Smooth muscle cell (in vitro differentiated cells): Measurements from ENCODE around the gene ZBTB9. TPM values are rescaled to one million over a fixed set of nuclear protein-coding genes. Genes with fewer than 3 reads are reported as not detected.
A peak's percentile ranks its signal among the peaks of the same experiment; 100 is the strongest.

Experiments used
- DNase-seq: peaks from one replicate; lab custom pipeline; 2025; ENCODE audit not compliant: unreplicated experiment; lab: John Stamatoyannopoulos, UW
- H2AFZ ChIP-seq: fragments of 200-600 bp; sonication (generic); 2 replicates; pipeline ENCODE4 v1.6.0; 2016; ENCODE audit warnings: antibody characterized with exemption, low read depth, mild to moderate bottlenecking
- H3F3A ChIP-seq: fragments of 200-600 bp; sonication (generic); 2 replicates; pipeline ENCODE4 v1.6.0; 2017; ENCODE audit warnings: antibody characterized with exemption, low read depth
- H3K27ac ChIP-seq: fragments of 200-600 bp; sonication (generic); 2 replicates; pipeline ENCODE4 v1.5.1; 2016; ENCODE audit warnings: low read depth, mild to moderate bottlenecking
- H3K27me3 ChIP-seq: fragments of 200-600 bp; sonication (generic); 2 replicates; pipeline ENCODE4 v1.6.1; 2016; ENCODE audit warnings: low read depth, mild to moderate bottlenecking
- H3K36me3 ChIP-seq: fragments of 200-600 bp; sonication (generic); 2 replicates; pipeline ENCODE4 v1.5.1; 2016; ENCODE audit warnings: low read depth
- H3K4me1 ChIP-seq: fragments of 200-600 bp; sonication (generic); 2 replicates; pipeline ENCODE4 v1.5.1; 2016; ENCODE audit warnings: low read depth
- H3K4me2 ChIP-seq: fragments of 200-600 bp; sonication (generic); 2 replicates; pipeline ENCODE4 v1.6.0; 2016; ENCODE audit warnings: mild to moderate bottlenecking
- H3K4me3 ChIP-seq: fragments of 200-600 bp; sonication (generic); 2 replicates; pipeline ENCODE4 v1.5.1; 2016; ENCODE audit warnings: mild to moderate bottlenecking
- H3K79me2 ChIP-seq: fragments of 200-600 bp; sonication (generic); 2 replicates; pipeline ENCODE4 v1.6.0; 2016; ENCODE audit warnings: low read depth, mild to moderate bottlenecking
- H3K9ac ChIP-seq: fragments of 200-600 bp; sonication (generic); 2 replicates; pipeline ENCODE4 v1.6.0; 2016; ENCODE audit warnings: low read depth
- H3K9me3 ChIP-seq: fragments of 200-600 bp; sonication (generic); replicated peaks from 2 replicates; pipeline ENCODE4 v1.5.1; 2016; ENCODE audit warnings: low read depth
- H4K20me1 ChIP-seq: fragments of 200-600 bp; sonication (generic); 2 replicates; pipeline ENCODE4 v1.6.0; 2016; ENCODE audit warnings: low read depth
- WGBS: methylation state at CpG from one replicate; pipeline ENCODE4 v1.1.7; 2016; ENCODE audit warnings: low lambda C conversion rate; 5-methylcytosine and 5-hydroxymethylcytosine counted together
- polyA plus RNA-seq: library from polyadenylated mRNA; unstranded; fragments of >200 nt; fragmentation: Nextera tagmentation; extraction: Ambion mirVana; gene quantifications from 2 replicates; pipeline ENCODE4 v1.2.1, GENCODE V29; 2016
- total RNA-seq: library from RNA; depleted of rRNA; stranded (reverse); fragments of >200 nt; gene quantifications from 2 replicates; pipeline ENCODE4 v1.2.3, GENCODE V29; 2014
- TF ChIP-seq, protein P1 (sequence below): fragments of 200-600 bp; sonication (generic); IDR thresholded peaks from 2 replicates; pipeline ENCODE4 v1.5.1; 2017; ENCODE audit warnings: borderline replicate concordance, mild to moderate bottlenecking, antibody characterized with exemption; ENCODE audit not compliant: insufficient read depth, poor library complexity, severe bottlenecking

ZBTB9 gene
- total and polyA plus RNA-seq, 2 experiments from 2014 or later: 6.2 to 11.6 TPM

DNA sequence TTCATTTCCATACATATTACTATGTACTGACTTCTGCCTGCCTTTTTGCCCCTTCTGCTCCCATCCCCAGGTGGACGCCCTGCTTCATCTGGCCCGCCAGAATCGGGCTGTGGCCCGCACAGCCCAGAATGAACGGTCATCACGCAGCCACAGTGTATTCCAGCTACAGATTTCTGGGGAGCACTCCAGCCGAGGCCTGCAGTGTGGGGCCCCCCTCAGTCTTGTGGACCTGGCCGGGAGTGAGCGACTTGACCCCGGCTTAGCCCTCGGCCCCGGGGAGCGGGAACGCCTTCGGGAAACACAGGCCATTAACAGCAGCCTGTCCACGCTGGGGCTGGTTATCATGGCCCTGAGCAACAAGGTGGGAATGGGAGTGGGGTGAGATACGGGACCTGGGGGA, 48.2 kb upstream of the ZBTB9 start:
- Histone ChIP-seq H3K27ac (no peak overlapping the region), H3K36me3 (no peaks in the 10 kb centered on the region), H3K4me2 (no peak overlapping the region), H3K27me3 (no peaks in the 10 kb centered on the region), H3K4me3 (no peak overlapping the region), H4K20me1 (no peaks in the 10 kb centered on the region), H3F3A (peaks cover 4% of the 10 kb centered on the region), H3K79me2 (peaks cover 2% of the 10 kb centered on the region), H3K9me3 (no peaks in the 10 kb centered on the region), H3K9ac (no peak overlapping the region), H3K4me1 (no peaks in the 10 kb centered on the region), H2AFZ (no peak overlapping the region)
- no peak for DNase-seq
- TF ChIP-seq, protein P1, sequence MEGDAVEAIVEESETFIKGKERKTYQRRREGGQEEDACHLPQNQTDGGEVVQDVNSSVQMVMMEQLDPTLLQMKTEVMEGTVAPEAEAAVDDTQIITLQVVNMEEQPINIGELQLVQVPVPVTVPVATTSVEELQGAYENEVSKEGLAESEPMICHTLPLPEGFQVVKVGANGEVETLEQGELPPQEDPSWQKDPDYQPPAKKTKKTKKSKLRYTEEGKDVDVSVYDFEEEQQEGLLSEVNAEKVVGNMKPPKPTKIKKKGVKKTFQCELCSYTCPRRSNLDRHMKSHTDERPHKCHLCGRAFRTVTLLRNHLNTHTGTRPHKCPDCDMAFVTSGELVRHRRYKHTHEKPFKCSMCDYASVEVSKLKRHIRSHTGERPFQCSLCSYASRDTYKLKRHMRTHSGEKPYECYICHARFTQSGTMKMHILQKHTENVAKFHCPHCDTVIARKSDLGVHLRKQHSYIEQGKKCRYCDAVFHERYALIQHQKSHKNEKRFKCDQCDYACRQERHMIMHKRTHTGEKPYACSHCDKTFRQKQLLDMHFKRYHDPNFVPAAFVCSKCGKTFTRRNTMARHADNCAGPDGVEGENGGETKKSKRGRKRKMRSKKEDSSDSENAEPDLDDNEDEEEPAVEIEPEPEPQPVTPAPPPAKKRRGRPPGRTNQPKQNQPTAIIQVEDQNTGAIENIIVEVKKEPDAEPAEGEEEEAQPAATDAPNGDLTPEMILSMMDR: no peak
- over 99% methylated on average over 17 of the region's 17 CpGs for WGBS

DNA sequence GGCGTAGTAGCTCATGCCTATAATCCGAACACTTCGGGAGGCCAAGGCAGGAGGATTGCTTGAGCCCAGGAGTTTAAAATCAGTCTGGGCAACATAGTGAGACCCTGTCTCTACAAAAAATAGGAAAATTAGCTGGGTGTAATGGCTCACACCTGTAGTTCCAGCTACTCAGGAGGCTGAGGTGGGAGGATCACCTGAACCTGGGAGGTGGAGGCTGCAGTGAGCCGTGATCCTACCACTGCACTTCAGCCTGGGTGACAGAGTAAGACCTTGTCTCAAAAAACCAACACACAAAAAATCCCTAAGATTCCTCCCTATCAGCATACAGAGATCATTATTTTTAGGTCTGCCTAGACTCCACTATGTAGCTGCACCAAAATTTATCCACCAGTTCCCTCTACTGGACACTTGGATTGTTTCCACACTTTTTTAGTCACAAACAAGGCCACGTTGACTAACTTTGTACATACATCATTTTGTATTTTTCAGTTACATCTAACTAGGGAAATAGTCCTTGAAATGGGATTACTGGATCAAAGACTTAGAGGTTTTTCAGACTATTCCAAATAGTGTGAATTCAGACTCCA, 47.2 kb upstream of the ZBTB9 start:
- Histone ChIP-seq H3K4me2 (no peak overlapping the region), H3K27ac (no peak overlapping the region), H3K4me1 (peaks cover 7% of the 10 kb centered on the region), H2AFZ (no peak overlapping the region), H3K9ac (no peak overlapping the region), H3K4me3 (no peak overlapping the region), H3F3A (peaks cover 4% of the 10 kb centered on the region), H3K36me3 (no peaks in the 10 kb centered on the region), H3K27me3 (no peaks in the 10 kb centered on the region), H4K20me1 (peaks cover 6% of the 10 kb centered on the region), H3K79me2 (peaks cover 13% of the 10 kb centered on the region), H3K9me3 (no peaks in the 10 kb centered on the region)
- DNase-seq: no peak
- WGBS: 92% methylated on average over 5 of the region's 5 CpGs
- TF ChIP-seq, protein P1: peak; percentile 25

DNA sequence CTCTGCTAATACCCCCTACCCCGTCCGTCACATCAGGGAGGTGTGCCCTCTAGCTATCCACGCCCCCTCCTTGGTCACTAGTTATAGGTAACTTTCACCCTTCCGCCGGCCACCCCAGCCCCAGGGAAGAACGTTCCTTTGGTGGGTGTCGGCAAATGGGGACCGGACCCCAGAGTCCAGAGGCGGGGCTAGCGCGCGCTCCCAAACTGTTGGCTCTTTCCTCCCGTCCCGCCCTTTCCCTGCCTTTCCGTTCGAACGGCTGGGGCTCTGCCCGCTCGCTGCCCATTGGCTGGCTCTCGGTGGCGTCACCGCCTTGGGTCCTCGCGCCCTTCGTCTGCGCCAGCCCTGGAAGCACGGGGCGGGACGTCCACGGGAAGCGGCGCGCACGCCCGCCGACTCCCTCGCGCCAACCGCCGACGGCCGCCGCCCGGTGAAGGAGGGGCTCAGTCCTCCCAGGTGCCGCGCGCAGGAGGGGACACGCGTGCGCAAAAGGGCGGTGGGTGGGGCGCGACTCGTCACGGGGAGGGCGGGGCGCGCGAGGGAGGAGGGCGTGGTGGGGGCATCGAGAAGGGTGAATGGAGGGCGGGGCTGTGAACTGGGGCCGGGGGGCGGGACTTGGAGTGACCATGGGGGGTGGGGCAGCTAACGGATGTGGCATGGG, 44.2 kb upstream of the ZBTB9 start:
- peaks cover 7% of the 10 kb centered on the region for H3K4me1 ChIP-seq
- no peaks in the 10 kb centered on the region for H3K36me3 ChIP-seq
- DNase-seq: peak; percentile 96
- whole genome bisulfite sequencing: under 1% methylated on average over 36 of the region's 65 CpGs
- TF ChIP-seq, protein P1: no peak
- H3K4me3 ChIP-seq: peak overlapping the region; percentile 82
- H3K9ac ChIP-seq: peak overlapping the region; percentile 91
- peaks cover 8% of the 10 kb centered on the region for H4K20me1 ChIP-seq
- H3K27ac ChIP-seq: peak overlapping the region; percentile 84
- H3K27me3 ChIP-seq: no peaks in the 10 kb centered on the region
- peak overlapping the region; percentile 93 for H2AFZ ChIP-seq
- peak overlapping the region; percentile 98 for H3K4me2 ChIP-seq
- peaks cover 20% of the 10 kb centered on the region for H3K79me2 ChIP-seq
- no peaks in the 10 kb centered on the region for H3K9me3 ChIP-seq
- peaks cover 4% of the 10 kb centered on the region for H3F3A ChIP-seq
